IPS-18a (cell line): ENCODE results near the gene TBC1D13.
"Not testable (repeated sequence)": the region's sequence is repeated elsewhere in the genome, so short reads cannot be mapped to it uniquely, and the experiment has no call there.

ENCODE experiments used
- H3K27ac ChIP-seq: one replicate; pipeline ENCODE4 v1.5.1; 2013; ENCODE audit warnings: low read length
- H3K27me3 ChIP-seq: one replicate; pipeline ENCODE4 v1.6.1; 2013; ENCODE audit warnings: mild to moderate bottlenecking, low read length; ENCODE audit not compliant: control insufficient read depth, insufficient read depth
- H3K36me3 ChIP-seq: one replicate; pipeline ENCODE4 v1.6.1; 2013; ENCODE audit warnings: low read depth, low read length; ENCODE audit not compliant: control insufficient read depth
- H3K4me1 ChIP-seq: one replicate; pipeline ENCODE4 v1.6.1; 2013; ENCODE audit warnings: low read depth, low read length; ENCODE audit not compliant: control insufficient read depth
- H3K4me3 ChIP-seq: one replicate; pipeline ENCODE4 v1.5.1; 2013; ENCODE audit warnings: low read length
- H3K9ac ChIP-seq: one replicate; pipeline ENCODE4 v1.6.1; 2013; ENCODE audit warnings: mild to moderate bottlenecking, low read length, moderate library complexity
- H3K9me3 ChIP-seq: one replicate; pipeline ENCODE4 v1.6.1; 2013; ENCODE audit warnings: low read depth, low read length; ENCODE audit not compliant: control insufficient read depth

TBC1D13 gene

DNA sequence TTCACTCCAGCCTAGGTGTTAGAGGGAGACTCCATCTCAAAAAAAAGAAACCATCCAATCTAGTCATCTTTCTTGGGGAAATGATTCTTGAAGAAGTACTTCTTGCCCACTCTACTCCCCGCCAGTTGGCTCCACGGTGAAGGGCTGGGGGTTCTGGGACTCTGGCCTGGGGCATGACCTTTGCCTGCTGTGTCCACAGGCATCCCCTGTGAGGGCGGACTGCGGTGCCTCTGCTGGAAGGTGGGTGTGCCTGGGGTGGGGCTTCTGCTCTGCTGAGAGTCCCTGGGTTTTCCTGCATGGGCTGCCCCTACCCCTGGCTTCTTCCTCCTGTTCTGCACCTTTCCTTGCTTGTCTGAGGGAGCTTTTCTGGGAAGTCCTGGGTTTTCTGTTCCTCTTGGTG is 3.5 kb downstream of the TBC1D13 start:
- no peak overlapping the region for H3K4me3 ChIP-seq
- H3K9me3 ChIP-seq, result no peaks in the 10 kb centered on the region
- H3K4me1 ChIP-seq, result peaks cover 4% of the 10 kb centered on the region
- no peak overlapping the region for H3K27ac ChIP-seq
- peaks cover 25% of the 10 kb centered on the region for H3K36me3 ChIP-seq
- no peak overlapping the region for H3K9ac ChIP-seq
- H3K27me3 ChIP-seq, result no peaks in the 10 kb centered on the region

GRCh38 chr9:128792134-128792533 is 5.1 kb downstream of the TBC1D13 start:
- no peak overlapping the region for H3K9ac ChIP-seq

GRCh38 chr9:128792978-128793686 is 6.1 kb downstream of the TBC1D13 start:
- Histone ChIP-seq H3K9ac (no peak overlapping the region), H3K4me1 (no peaks in the 10 kb centered on the region), H3K27ac (no peak overlapping the region), H3K4me3 (no peak overlapping the region), H3K9me3 (no peaks in the 10 kb centered on the region), H3K27me3 (no peaks in the 10 kb centered on the region), H3K36me3 (peaks cover 32% of the 10 kb centered on the region)

More at GRCh38 chr9:128792134-128792533, 5.1 kb downstream of the TBC1D13 start:
- Histone ChIP-seq H3K4me3 (no peak overlapping the region), H3K9me3 (no peaks in the 10 kb centered on the region), H3K36me3 (peaks cover 26% of the 10 kb centered on the region), H3K27ac (no peak overlapping the region), H3K27me3 (no peaks in the 10 kb centered on the region), H3K4me1 (peaks cover 4% of the 10 kb centered on the region)

GRCh38 chr9:128794961-128795360 is 7.9 kb downstream of the TBC1D13 start:
- H3K36me3 ChIP-seq, result peaks cover 45% of the 10 kb centered on the region
- H3K4me1 ChIP-seq, H3K27ac ChIP-seq, H3K9me3 ChIP-seq, H3K27me3 ChIP-seq, H3K4me3 ChIP-seq, H3K9ac ChIP-seq: not testable (repeated sequence)

DNA sequence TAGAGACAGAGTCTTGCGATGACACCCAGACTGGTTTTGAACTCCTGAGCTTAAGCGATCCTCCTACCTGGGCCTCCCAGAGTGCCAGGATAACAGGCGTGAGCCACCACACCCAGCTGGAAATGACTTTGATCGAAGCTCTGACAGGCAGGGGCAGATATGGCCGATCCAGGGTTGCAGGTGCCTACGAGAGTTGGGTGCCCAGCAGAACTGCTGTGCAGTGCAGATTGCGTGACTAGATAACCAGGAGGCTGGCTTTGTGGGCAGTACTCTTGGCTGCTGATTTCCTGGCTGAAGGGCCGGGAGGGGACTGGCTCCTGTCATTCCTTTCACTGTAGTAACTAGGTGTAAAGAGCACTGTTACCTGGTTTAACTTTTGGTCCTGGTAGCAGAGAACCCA is 11.8 kb downstream of the TBC1D13 start:
- Histone ChIP-seq H3K4me3 (no peak overlapping the region), H3K9me3 (no peaks in the 10 kb centered on the region), H3K4me1 (no peaks in the 10 kb centered on the region), H3K27ac (no peak overlapping the region), H3K36me3 (peaks cover 41% of the 10 kb centered on the region), H3K27me3 (no peaks in the 10 kb centered on the region), H3K9ac (no peak overlapping the region)

- Histone ChIP-seq H3K4me3 (no peak overlapping the region), H3K27ac (no peak overlapping the region), H3K27me3 (no peaks in the 10 kb centered on the region), H3K9me3 (no peaks in the 10 kb centered on the region), H3K4me1 (no peaks in the 10 kb centered on the region), H3K9ac (no peak overlapping the region), H3K36me3 (peaks cover 43% of the 10 kb centered on the region)
These were observed 13.0 kb downstream of the TBC1D13 start for GRCh38 chr9:128800061-128800460.

DNA sequence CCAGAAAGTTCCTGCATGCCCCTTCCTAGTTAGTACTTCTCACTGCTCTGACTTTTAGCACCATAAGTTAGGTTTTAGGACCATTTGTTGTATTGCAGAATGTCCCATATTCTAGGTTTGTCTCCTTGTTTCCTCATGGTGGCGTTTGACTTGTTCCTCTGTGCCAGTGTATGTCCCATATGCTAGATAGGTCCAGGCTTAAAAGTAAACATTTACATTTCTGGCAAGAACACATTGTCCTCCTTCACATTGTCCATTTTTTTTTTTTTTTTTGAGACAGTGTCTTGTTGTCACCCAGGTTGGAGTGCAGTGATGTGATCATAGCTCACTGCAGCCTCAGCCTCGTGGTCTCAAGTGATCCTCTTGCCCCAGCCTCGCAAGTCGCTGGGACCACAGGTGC is 15.4 kb downstream of the TBC1D13 start:
- Histone ChIP-seq H3K4me1 (no peaks in the 10 kb centered on the region), H3K9me3 (no peaks in the 10 kb centered on the region), H3K9ac (no peak overlapping the region), H3K27me3 (no peaks in the 10 kb centered on the region), H3K27ac (no peak overlapping the region), H3K36me3 (peaks cover 49% of the 10 kb centered on the region), H3K4me3 (no peak overlapping the region)

GRCh38 chr9:128805661-128806060 is 18.6 kb downstream of the TBC1D13 start:
- H3K36me3 ChIP-seq, result peaks cover 40% of the 10 kb centered on the region
- no peak overlapping the region for H3K4me3 ChIP-seq
- H3K27ac ChIP-seq, result no peak overlapping the region
- no peak overlapping the region for H3K9ac ChIP-seq
- no peaks in the 10 kb centered on the region for H3K27me3 ChIP-seq
- no peaks in the 10 kb centered on the region for H3K4me1 ChIP-seq
- no peaks in the 10 kb centered on the region for H3K9me3 ChIP-seq

DNA sequence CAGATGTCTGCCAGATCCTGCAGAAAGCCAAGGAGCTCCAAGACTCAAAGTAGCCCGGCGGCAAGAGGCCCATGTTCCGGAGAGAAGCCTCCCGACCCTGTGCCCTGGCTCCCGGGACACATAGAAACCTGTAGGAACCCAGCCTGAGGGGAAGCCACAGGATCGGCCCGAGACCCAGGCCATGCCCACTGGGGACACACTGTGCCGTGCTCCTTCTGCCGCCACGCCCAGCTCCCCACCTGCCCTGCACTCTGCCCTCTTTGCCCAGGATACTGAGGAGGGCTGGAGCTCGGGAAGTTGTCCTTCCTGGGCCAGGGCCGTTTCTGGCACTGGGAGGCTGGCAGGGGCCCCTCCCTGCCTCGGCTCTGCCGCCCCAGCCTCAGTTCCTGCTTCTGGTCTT is 20.8 kb downstream of the TBC1D13 start:
- Histone ChIP-seq H3K27ac (no peak overlapping the region), H3K9ac (no peak overlapping the region), H3K4me1 (no peaks in the 10 kb centered on the region), H3K36me3 (peaks cover 34% of the 10 kb centered on the region), H3K4me3 (no peak overlapping the region), H3K27me3 (no peaks in the 10 kb centered on the region), H3K9me3 (no peaks in the 10 kb centered on the region)

DNA sequence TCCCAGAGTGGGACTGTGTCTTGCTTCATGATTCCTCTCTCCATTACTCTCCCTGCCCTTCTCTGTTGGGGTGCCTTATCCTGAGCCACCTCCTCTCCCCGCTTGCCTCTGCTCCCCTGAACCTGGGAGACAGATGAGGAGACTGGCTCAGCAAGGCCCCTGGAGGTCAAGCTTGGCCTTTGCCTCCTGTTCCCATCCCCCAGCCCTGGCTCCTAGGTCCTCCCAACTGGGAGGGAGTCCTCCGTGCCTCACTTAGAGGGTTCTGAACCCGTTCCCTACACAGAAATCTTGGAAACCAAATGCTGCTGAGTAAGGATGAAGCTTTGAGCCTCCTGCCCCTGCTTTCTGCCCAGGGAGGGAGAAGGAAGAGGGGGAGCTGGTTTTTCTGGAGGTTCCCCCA is 21.5 kb downstream of the TBC1D13 start:
- Histone ChIP-seq H3K9ac (no peak overlapping the region), H3K27me3 (no peaks in the 10 kb centered on the region), H3K36me3 (peaks cover 27% of the 10 kb centered on the region), H3K27ac (no peak overlapping the region), H3K9me3 (no peaks in the 10 kb centered on the region), H3K4me3 (no peak overlapping the region), H3K4me1 (no peaks in the 10 kb centered on the region)

GRCh38 chr9:128809036-128809599 is 22.1 kb downstream of the TBC1D13 start:
- no peaks in the 10 kb centered on the region for H3K27me3 ChIP-seq
- H3K4me1 ChIP-seq, result no peaks in the 10 kb centered on the region
- peaks cover 22% of the 10 kb centered on the region for H3K36me3 ChIP-seq
- H3K4me3 ChIP-seq, result no peak overlapping the region
- no peaks in the 10 kb centered on the region for H3K9me3 ChIP-seq
- no peak overlapping the region for H3K27ac ChIP-seq
- no peak overlapping the region for H3K9ac ChIP-seq

- Histone ChIP-seq H3K36me3 (peaks cover 19% of the 10 kb centered on the region), H3K4me1 (no peaks in the 10 kb centered on the region), H3K9me3 (no peaks in the 10 kb centered on the region), H3K27ac (no peak overlapping the region), H3K9ac (no peak overlapping the region), H3K27me3 (no peaks in the 10 kb centered on the region), H3K4me3 (no peak overlapping the region)
These were observed 22.8 kb downstream of the TBC1D13 start for GRCh38 chr9:128809831-128810230.
